MM.1S (cell line): ENCODE measurements around the gene ABCA13.

ENCODE experiments used
- DNase-seq: peaks from one replicate; pipeline ENCODE4 v3.0.0-alpha.2; 2015
- H2AFZ ChIP-seq: fragments of 300-600 bp; sonication (generic); 2 replicates; pipeline ENCODE4 v1.6.0; 2016; ENCODE audit warnings: antibody characterized with exemption, low read length
- H3F3A ChIP-seq: fragments of 300-600 bp; sonication (generic); 2 replicates; pipeline ENCODE4 v1.6.1; 2016; ENCODE audit warnings: mild to moderate bottlenecking, antibody characterized with exemption, low read length, moderate library complexity, mixed read lengths; ENCODE audit not compliant: insufficient read depth
- H3K27ac ChIP-seq: fragments of 300-600 bp; sonication (generic); 2 replicates; pipeline ENCODE4 v1.5.1; 2016; ENCODE audit warnings: mild to moderate bottlenecking, low read length
- H3K27me3 ChIP-seq: fragments of 300-600 bp; sonication (generic); replicated peaks from 2 replicates; pipeline ENCODE4 v1.6.0; 2016; ENCODE audit warnings: low read length; ENCODE audit not compliant: insufficient read depth
- H3K36me3 ChIP-seq: fragments of 300-600 bp; sonication (generic); replicated peaks from 2 replicates; pipeline ENCODE4 v1.6.1; 2016; ENCODE audit warnings: mild to moderate bottlenecking, low read length, mixed read lengths; ENCODE audit not compliant: insufficient read depth
- H3K4me1 ChIP-seq: fragments of 300-600 bp; sonication (generic); 2 replicates; pipeline ENCODE4 v1.6.1; 2016; ENCODE audit warnings: low read length, mixed read lengths
- H3K4me2 ChIP-seq: fragments of 300-600 bp; sonication (generic); 2 replicates; pipeline ENCODE4 v1.6.0; 2016; ENCODE audit warnings: low read depth, low read length
- H3K4me3 ChIP-seq: fragments of 300-600 bp; sonication (generic); 2 replicates; pipeline ENCODE4 v1.5.1; 2016; ENCODE audit warnings: low read length, mixed read lengths
- H3K79me2 ChIP-seq: fragments of 300-600 bp; sonication (generic); 2 replicates; pipeline ENCODE4 v1.6.1; 2016; ENCODE audit warnings: mixed run types, low read length, mixed read lengths
- H3K9ac ChIP-seq: fragments of 300-600 bp; sonication (generic); 2 replicates; pipeline ENCODE4 v1.6.1; 2016; ENCODE audit warnings: low read length, mixed read lengths
- H3K9me2 ChIP-seq: fragments of 300-600 bp; sonication (generic); replicated peaks from 2 replicates; pipeline ENCODE4 v1.6.1; 2016; ENCODE audit warnings: mild to moderate bottlenecking, low read length, mixed read lengths; ENCODE audit not compliant: insufficient read depth
- H3K9me3 ChIP-seq: fragments of 300-600 bp; sonication (generic); replicated peaks from 2 replicates; pipeline ENCODE4 v1.6.1; 2016; ENCODE audit warnings: mild to moderate bottlenecking, low read length, mixed read lengths; ENCODE audit not compliant: insufficient read depth
- H4K20me1 ChIP-seq: fragments of 300-600 bp; sonication (generic); 2 replicates; pipeline ENCODE4 v1.6.1; 2016; ENCODE audit warnings: mild to moderate bottlenecking, low read length, moderate library complexity, mixed read lengths; ENCODE audit not compliant: insufficient read depth
- EZH2 ChIP-seq: fragments of 300-600 bp; sonication (generic); optimal IDR thresholded peaks from 2 replicates; pipeline ENCODE3; 2017; ENCODE audit warnings: low read depth, mild to moderate bottlenecking, antibody characterized with exemption, low read length, mixed read lengths
- EZH2phosphoT487 ChIP-seq: fragments of 300-600 bp; sonication (generic); IDR thresholded peaks from 2 replicates; pipeline ENCODE4 v1.6.1; 2018; ENCODE audit warnings: antibody characterized with exemption, low read length
- TF ChIP-seq, protein P1 (sequence below): fragments of 300-600 bp; sonication (generic); IDR thresholded peaks from 2 replicates; pipeline ENCODE4 v1.5.1; 2016; ENCODE audit warnings: antibody characterized with exemption, low read length, mixed read lengths

The ABCA13 gene

DNA sequence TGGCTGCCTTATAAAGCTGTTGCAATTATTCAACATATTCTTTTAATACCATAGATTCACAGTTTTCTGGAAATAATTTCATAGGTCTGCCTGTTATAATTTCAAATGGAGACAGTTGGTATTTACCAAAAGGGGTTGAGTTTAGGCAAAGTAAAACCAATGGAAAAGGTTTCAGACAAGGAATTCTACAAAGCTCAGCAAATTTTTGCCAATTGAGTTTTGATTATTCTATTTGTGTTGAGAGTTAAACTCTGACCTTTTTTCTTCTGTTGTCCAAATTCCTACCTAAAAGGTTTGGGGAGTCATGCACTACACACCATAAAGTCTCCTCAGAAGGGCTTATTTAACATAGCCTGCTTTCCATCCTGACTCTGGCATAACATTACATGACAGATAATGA, 38.5 kb upstream of the ABCA13 start:
- H3K4me1 ChIP-seq = no peaks in the 10 kb centered on the region
- no peak overlapping the region for H3K4me3 ChIP-seq
- H3K27ac ChIP-seq = no peak overlapping the region
- TF ChIP-seq EZH2phosphoT487 (no peak), EZH2 (no peak)
- TF ChIP-seq, protein P1, sequence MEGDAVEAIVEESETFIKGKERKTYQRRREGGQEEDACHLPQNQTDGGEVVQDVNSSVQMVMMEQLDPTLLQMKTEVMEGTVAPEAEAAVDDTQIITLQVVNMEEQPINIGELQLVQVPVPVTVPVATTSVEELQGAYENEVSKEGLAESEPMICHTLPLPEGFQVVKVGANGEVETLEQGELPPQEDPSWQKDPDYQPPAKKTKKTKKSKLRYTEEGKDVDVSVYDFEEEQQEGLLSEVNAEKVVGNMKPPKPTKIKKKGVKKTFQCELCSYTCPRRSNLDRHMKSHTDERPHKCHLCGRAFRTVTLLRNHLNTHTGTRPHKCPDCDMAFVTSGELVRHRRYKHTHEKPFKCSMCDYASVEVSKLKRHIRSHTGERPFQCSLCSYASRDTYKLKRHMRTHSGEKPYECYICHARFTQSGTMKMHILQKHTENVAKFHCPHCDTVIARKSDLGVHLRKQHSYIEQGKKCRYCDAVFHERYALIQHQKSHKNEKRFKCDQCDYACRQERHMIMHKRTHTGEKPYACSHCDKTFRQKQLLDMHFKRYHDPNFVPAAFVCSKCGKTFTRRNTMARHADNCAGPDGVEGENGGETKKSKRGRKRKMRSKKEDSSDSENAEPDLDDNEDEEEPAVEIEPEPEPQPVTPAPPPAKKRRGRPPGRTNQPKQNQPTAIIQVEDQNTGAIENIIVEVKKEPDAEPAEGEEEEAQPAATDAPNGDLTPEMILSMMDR = no peak
- H3K4me2 ChIP-seq = no peak overlapping the region
- DNase-seq = no peak
- H3K79me2 ChIP-seq = no peaks in the 10 kb centered on the region
- no peaks in the 10 kb centered on the region for H4K20me1 ChIP-seq
- H3K9me3 ChIP-seq = no peaks in the 10 kb centered on the region
- H2AFZ ChIP-seq = no peak overlapping the region
- no peaks in the 10 kb centered on the region for H3K27me3 ChIP-seq
- no peaks in the 10 kb centered on the region for H3K36me3 ChIP-seq
- no peaks in the 10 kb centered on the region for H3K9me2 ChIP-seq
- H3F3A ChIP-seq = no peaks in the 10 kb centered on the region
- no peak overlapping the region for H3K9ac ChIP-seq

DNA sequence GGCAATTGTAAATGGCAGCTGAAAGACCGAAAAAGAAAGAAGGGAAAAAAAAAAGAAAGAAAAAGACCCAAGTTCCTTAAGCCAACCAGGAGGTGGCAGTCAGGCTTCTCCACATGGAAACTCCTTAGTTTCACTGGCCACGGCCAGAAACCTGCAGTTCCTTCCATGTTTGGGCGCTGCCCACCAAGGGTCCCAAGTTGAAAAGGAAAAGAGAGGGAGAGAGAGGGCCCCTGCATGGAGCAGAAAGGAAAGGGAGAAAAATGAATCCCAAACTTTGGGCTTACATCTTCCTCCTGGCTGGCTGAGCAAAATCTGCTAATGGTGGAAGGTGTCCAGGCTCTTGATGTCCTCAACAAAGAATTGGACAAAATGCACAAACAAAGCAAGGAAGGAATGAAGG, 31.8 kb upstream of the ABCA13 start:
- H3K27me3 ChIP-seq = no peaks in the 10 kb centered on the region
- peak overlapping the region; percentile 71; the same call in 1 of the 2 replicates for H3K4me2 ChIP-seq
- H3K9ac ChIP-seq = no peak overlapping the region
- no peak for TF ChIP-seq EZH2
- TF ChIP-seq EZH2phosphoT487 = no peak
- TF ChIP-seq, protein P1 = peak; percentile 40
- H3K9me3 ChIP-seq = no peaks in the 10 kb centered on the region
- no peak overlapping the region for H3K4me3 ChIP-seq
- no peak overlapping the region for H3K27ac ChIP-seq
- no peaks in the 10 kb centered on the region for H3K36me3 ChIP-seq
- H3F3A ChIP-seq = no peaks in the 10 kb centered on the region
- peak; percentile 17 for DNase-seq
- H3K9me2 ChIP-seq = no peaks in the 10 kb centered on the region
- no peaks in the 10 kb centered on the region for H3K79me2 ChIP-seq
- H3K4me1 ChIP-seq = peaks cover 5% of the 10 kb centered on the region; the same call in 1 of the 2 replicates
- H4K20me1 ChIP-seq = no peaks in the 10 kb centered on the region
- peak overlapping the region; percentile 87; the same call in 1 of the 2 replicates for H2AFZ ChIP-seq

DNA sequence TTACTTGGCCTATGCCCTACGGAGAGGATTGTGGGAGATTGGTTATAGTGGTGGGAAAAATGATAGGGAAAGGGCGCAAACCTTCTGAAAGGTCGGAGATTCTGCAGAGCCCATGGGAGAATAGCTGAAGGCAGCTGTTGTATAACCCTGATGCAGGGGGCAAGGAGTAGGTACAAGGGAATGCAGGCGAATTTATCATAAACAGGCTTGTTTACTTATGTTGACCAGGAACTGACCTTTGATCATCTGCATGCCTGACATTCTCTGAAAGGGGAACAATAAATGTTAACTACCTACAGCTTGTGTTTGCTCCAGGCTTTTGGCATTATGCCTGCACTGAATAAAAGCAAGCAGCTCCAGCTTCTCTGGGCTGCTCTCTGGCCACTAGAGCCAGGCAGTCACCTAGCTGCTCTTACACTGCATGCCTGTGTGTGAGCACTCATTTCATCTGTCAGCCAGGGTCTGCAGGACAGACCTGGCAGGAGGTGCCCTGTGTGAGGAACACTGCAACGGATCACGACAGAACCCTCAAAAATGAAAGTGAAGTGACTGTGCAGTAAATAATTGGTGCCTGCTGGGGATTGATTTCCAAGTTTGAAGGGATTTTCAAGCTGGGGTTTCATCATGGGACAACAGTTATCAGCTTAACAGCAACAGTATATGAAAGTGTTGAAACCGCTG, 31.1 kb upstream of the ABCA13 start:
- no peaks in the 10 kb centered on the region for H3K27me3 ChIP-seq
- H3K9ac ChIP-seq = peak overlapping the region; percentile 21; the same call in 1 of the 2 replicates
- H3F3A ChIP-seq = no peaks in the 10 kb centered on the region
- H3K9me3 ChIP-seq = no peaks in the 10 kb centered on the region
- H3K27ac ChIP-seq = peak overlapping the region; percentile 6; the same call in 1 of the 2 replicates
- H3K4me1 ChIP-seq = peaks cover 5% of the 10 kb centered on the region; the same call in 1 of the 2 replicates
- H3K79me2 ChIP-seq = no peaks in the 10 kb centered on the region
- H3K4me3 ChIP-seq = peak overlapping the region; percentile 38
- peak overlapping the region; percentile 71 for H3K4me2 ChIP-seq
- H4K20me1 ChIP-seq = no peaks in the 10 kb centered on the region
- H3K9me2 ChIP-seq = no peaks in the 10 kb centered on the region
- no peaks in the 10 kb centered on the region for H3K36me3 ChIP-seq
- peak overlapping the region; percentile 87 for H2AFZ ChIP-seq
- TF ChIP-seq, protein P1 = no peak
- TF ChIP-seq EZH2phosphoT487 = no peak
- TF ChIP-seq EZH2 = no peak
- peak; percentile 34 for DNase-seq
